ENCODE results near the gene FAM200B.

FAM200B gene

DNA sequence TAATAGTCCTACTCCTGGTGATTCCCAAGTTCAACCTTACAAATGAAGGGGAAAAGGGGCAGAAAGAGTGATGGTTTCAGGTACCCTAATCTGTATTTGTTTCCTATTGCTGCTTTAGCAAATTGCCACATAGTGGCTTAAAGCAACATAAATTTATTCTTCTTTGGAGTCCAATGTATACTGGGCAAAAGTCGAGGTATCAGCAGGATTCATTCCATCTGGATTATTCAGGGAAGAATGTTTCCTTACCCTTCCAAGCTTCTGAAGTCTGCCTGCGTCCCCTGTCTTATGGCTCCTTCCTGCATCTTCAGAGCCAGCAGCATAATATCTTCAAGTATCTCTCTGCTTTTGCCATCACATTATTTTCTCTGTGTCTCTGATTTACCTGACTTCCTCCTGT lies 11.0 kb downstream of the FAM200B start:
- Histone ChIP-seq H3K9ac (ENCODE audit: low read depth, low read length, poor library complexity, severe bottlenecking) (no peak overlapping the region), H3K4me3 (ENCODE audit: low read length, poor library complexity, severe bottlenecking) (no peak overlapping the region), H3K27me3 (ENCODE audit: insufficient read depth, low read length, poor library complexity, severe bottlenecking) (no peaks in the 10 kb centered on the region), H4K20me1 (ENCODE audit: insufficient read depth, low read length, poor library complexity, severe bottlenecking) (no peaks in the 10 kb centered on the region), H3K4me1 (ENCODE audit: insufficient read depth, low read length, poor library complexity, severe bottlenecking) (no peaks in the 10 kb centered on the region), H3K79me2 (ENCODE audit: insufficient read depth, low read length) (no peaks in the 10 kb centered on the region), H3F3A (ENCODE audit: low read depth) (no peaks in the 10 kb centered on the region), H2AFZ (ENCODE audit: low read length) (no peak overlapping the region), H3K36me3 (ENCODE audit: insufficient read depth, low read length) (no peaks in the 10 kb centered on the region), H3K9me2 (replicated peaks; ENCODE audit: low read depth, low read length) (no peaks in the 10 kb centered on the region), H3K4me2 (ENCODE audit: low read depth, low read length, poor library complexity, severe bottlenecking) (no peak overlapping the region), H3K9me3 (ENCODE audit: insufficient read depth, low read depth, low read length) (no peaks in the 10 kb centered on the region)
- TF ChIP-seq, protein P1, sequence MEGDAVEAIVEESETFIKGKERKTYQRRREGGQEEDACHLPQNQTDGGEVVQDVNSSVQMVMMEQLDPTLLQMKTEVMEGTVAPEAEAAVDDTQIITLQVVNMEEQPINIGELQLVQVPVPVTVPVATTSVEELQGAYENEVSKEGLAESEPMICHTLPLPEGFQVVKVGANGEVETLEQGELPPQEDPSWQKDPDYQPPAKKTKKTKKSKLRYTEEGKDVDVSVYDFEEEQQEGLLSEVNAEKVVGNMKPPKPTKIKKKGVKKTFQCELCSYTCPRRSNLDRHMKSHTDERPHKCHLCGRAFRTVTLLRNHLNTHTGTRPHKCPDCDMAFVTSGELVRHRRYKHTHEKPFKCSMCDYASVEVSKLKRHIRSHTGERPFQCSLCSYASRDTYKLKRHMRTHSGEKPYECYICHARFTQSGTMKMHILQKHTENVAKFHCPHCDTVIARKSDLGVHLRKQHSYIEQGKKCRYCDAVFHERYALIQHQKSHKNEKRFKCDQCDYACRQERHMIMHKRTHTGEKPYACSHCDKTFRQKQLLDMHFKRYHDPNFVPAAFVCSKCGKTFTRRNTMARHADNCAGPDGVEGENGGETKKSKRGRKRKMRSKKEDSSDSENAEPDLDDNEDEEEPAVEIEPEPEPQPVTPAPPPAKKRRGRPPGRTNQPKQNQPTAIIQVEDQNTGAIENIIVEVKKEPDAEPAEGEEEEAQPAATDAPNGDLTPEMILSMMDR (conservative IDR thresholded peaks at IDR 0.05; ENCODE audit: low read length), result no peak

DNA sequence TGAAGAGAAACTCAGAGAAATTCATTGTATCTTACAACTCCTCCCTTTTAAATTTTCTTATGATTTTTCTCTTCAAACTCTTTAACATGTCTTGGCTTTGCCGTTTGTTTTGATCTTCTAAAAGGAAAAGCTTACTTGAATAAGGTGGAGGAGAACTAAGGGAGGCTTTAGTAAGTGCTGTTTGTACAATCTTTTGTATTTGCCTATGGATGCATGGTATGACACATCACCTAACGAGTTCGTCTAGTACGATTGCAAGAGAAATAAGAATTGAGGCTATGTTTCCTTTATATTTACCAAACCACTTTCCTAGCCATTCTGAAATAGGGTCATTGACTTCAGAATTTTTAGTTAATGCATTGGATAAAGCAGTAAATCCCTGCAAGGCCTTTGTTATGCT lies 12.8 kb downstream of the FAM200B start:
- Histone ChIP-seq H3K36me3 (ENCODE audit: insufficient read depth, low read length) (no peaks in the 10 kb centered on the region), H3K9ac (ENCODE audit: low read depth, low read length, poor library complexity, severe bottlenecking) (no peak overlapping the region), H2AFZ (ENCODE audit: low read length) (no peak overlapping the region), H4K20me1 (ENCODE audit: insufficient read depth, low read length, poor library complexity, severe bottlenecking) (no peaks in the 10 kb centered on the region), H3K9me2 (replicated peaks; ENCODE audit: low read depth, low read length) (no peaks in the 10 kb centered on the region), H3K79me2 (ENCODE audit: insufficient read depth, low read length) (no peaks in the 10 kb centered on the region), H3K4me1 (ENCODE audit: insufficient read depth, low read length, poor library complexity, severe bottlenecking) (no peaks in the 10 kb centered on the region), H3K27me3 (ENCODE audit: insufficient read depth, low read length, poor library complexity, severe bottlenecking) (no peaks in the 10 kb centered on the region), H3F3A (ENCODE audit: low read depth) (no peaks in the 10 kb centered on the region), H3K4me3 (ENCODE audit: low read length, poor library complexity, severe bottlenecking) (no peak overlapping the region), H3K4me2 (ENCODE audit: low read depth, low read length, poor library complexity, severe bottlenecking) (no peak overlapping the region), H3K9me3 (ENCODE audit: insufficient read depth, low read depth, low read length) (0 out of 2 replicates have a peak, but pooled peaks cover 6% of the 10 kb centered on the region)
- TF ChIP-seq, protein P1 (conservative IDR thresholded peaks at IDR 0.05; ENCODE audit: low read length), result no peak
- no peak for TF ChIP-seq EZH2phosphoT487 (IDR thresholded peaks at IDR 0.05; ENCODE audit: borderline replicate concordance)

DNA sequence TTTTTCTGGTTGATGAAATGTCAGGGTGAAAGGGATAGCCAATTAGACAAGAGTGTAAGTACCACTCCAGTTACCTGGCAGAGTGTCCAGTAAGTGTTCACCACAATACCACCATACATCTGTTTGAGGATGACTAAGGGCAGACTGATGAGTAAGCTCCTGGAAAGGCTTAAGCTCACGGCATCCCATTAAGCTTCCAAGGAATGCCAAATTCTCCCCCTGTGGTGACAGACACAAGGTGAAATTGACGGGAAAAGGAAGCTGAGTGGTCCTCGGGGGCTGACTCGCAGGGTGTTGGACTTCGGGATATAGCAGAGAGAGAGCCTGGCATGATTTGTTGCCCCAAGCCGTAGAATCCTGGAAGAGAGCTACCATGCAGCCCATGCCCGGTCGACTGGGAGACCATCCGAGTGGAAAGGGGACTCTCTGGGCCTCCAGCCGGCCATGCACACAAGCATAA lies 13.6 kb downstream of the FAM200B start:
- H3K4me3 ChIP-seq (ENCODE audit: low read length, poor library complexity, severe bottlenecking), result no peak overlapping the region
- no peak overlapping the region for H3K9ac ChIP-seq (ENCODE audit: low read depth, low read length, poor library complexity, severe bottlenecking)
- H3K4me1 ChIP-seq (ENCODE audit: insufficient read depth, low read length, poor library complexity, severe bottlenecking), result no peaks in the 10 kb centered on the region
- no peaks in the 10 kb centered on the region for H3K9me2 ChIP-seq (replicated peaks; ENCODE audit: low read depth, low read length)
- no peaks in the 10 kb centered on the region for H3K36me3 ChIP-seq (ENCODE audit: insufficient read depth, low read length)
- no peaks in the 10 kb centered on the region for H3K27me3 ChIP-seq (ENCODE audit: insufficient read depth, low read length, poor library complexity, severe bottlenecking)
- H3K79me2 ChIP-seq (ENCODE audit: insufficient read depth, low read length), result no peaks in the 10 kb centered on the region
- no peak overlapping the region for H2AFZ ChIP-seq (ENCODE audit: low read length)
- H3F3A ChIP-seq (ENCODE audit: low read depth), result no peaks in the 10 kb centered on the region
- TF ChIP-seq EZH2phosphoT487 (IDR thresholded peaks at IDR 0.05; ENCODE audit: borderline replicate concordance), result no peak
- TF ChIP-seq, protein P1 (conservative IDR thresholded peaks at IDR 0.05; ENCODE audit: low read length), result no peak
- H3K4me2 ChIP-seq (ENCODE audit: low read depth, low read length, poor library complexity, severe bottlenecking), result no peak overlapping the region
- no peaks in the 10 kb centered on the region for H4K20me1 ChIP-seq (ENCODE audit: insufficient read depth, low read length, poor library complexity, severe bottlenecking)
- 0 out of 2 replicates have a peak, but pooled peaks cover 6% of the 10 kb centered on the region for H3K9me3 ChIP-seq (ENCODE audit: insufficient read depth, low read depth, low read length)

Data from Loucy (cell line).